ENCODE data around the gene SNX25. TPM values are rescaled to one million over a fixed set of nuclear protein-coding genes. Genes with fewer than 3 reads are reported as not detected.
"Not testable (repeated sequence)": the region's sequence is repeated elsewhere in the genome, so short reads cannot be mapped to it uniquely, and the experiment has no call there.

The SNX25 gene
- total RNA-seq, 6 experiments from 2014 or later: 8.0 to 13.0 (median 10.5) TPM

DNA sequence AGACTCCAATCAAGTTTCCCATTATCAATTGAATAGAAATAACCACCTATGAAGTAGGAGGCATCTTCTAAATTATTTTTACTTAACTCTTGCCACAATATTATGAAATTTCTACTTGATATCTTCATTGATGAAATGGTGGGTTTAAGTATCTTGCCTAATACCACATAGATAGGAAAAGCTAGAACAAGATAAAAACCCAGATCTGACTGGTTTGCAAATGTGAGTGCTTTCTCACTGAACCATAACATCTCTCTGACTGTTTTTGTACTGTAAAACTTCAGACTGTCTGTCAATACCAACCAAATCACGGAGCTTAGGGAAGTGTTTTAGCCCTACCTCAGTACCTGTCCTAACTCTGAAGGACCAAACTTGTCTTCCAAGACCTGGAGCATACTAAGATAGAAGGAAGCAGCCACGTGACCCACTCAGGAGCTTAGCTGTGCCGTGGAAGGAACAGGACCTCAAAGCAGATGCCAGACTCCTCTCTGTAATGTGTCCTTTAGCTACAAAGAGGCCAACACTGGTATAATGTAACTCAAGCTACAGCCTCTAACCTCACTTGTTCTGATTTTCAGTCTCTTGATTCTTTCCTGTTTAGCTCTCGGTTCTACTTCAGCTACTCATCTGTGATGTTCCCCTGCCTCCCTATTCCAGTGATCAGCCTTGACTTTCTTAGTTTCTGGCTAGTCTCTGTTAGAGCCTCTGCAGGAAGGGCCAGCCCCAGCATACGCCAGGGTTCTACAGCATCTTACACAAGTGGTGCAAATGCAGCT, 101.9 kb downstream of the SNX25 start:
- peaks cover 0 to 17% (median under 1%) of the 10 kb centered on the region in 4 donors for H3K36me3 ChIP-seq
- intact Hi-C loops (cut with DNase I): no loop called here
- no peak for TF ChIP-seq POLR2A (IDR thresholded peaks at IDR 0.05)
- TF ChIP-seq, protein P1, sequence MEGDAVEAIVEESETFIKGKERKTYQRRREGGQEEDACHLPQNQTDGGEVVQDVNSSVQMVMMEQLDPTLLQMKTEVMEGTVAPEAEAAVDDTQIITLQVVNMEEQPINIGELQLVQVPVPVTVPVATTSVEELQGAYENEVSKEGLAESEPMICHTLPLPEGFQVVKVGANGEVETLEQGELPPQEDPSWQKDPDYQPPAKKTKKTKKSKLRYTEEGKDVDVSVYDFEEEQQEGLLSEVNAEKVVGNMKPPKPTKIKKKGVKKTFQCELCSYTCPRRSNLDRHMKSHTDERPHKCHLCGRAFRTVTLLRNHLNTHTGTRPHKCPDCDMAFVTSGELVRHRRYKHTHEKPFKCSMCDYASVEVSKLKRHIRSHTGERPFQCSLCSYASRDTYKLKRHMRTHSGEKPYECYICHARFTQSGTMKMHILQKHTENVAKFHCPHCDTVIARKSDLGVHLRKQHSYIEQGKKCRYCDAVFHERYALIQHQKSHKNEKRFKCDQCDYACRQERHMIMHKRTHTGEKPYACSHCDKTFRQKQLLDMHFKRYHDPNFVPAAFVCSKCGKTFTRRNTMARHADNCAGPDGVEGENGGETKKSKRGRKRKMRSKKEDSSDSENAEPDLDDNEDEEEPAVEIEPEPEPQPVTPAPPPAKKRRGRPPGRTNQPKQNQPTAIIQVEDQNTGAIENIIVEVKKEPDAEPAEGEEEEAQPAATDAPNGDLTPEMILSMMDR (IDR thresholded peaks at IDR 0.05): no peak
- H3K9me3 ChIP-seq: no peaks in the 10 kb centered on the region
- no peak overlapping the region for H3K27ac ChIP-seq
- ATAC-seq (no peak), DNase-seq (no peak)
- no peaks in the 10 kb centered on the region for H3K4me1 ChIP-seq
- WGBS (ENCODE audit: insufficient coverage, low coverage, low lambda C conversion rate, missing lambda C conversion rate): 95% methylated on average over 5 of the region's 5 CpGs
- H3K4me3 ChIP-seq: no peak overlapping the region
- H3K27me3 ChIP-seq: no peaks in the 10 kb centered on the region

DNA sequence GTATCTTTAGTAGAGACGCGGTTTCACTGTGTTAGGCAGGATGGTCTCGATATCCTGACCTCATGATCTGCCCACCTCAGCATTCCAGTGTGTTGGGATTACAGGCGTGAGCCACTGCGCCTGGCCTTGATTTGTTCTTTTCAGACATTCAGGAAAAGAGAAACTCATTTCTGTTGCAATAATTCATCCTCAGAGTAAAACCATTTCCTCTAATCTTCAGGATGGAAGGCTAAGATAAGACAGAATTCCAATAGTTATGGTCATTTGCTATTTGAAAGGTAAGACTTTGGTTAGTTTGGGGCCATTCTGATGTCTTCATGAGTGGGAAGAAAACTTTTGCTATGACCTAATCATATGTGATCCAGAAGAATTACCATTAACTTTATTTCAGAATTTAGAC, 103.3 kb downstream of the SNX25 start:
- Histone ChIP-seq H3K9me3 (no peaks in the 10 kb centered on the region), H3K4me3 (no peak overlapping the region), H3K36me3 (peaks cover 0 to 17% (median under 1%) of the 10 kb centered on the region in 4 donors), H3K27ac (no peak overlapping the region), H3K4me1 (no peaks in the 10 kb centered on the region), H3K27me3 (no peaks in the 10 kb centered on the region)
- TF ChIP-seq, protein P1 (IDR thresholded peaks at IDR 0.05): no peak
- TF ChIP-seq POLR2A (IDR thresholded peaks at IDR 0.05): no peak
- no peak for ATAC-seq
- intact Hi-C loops (cut with DNase I): no loop called here
- DNase-seq: no peak
- 64% methylated on average over 5 of the region's 5 CpGs for WGBS (ENCODE audit: insufficient coverage, low coverage, low lambda C conversion rate, missing lambda C conversion rate)

DNA sequence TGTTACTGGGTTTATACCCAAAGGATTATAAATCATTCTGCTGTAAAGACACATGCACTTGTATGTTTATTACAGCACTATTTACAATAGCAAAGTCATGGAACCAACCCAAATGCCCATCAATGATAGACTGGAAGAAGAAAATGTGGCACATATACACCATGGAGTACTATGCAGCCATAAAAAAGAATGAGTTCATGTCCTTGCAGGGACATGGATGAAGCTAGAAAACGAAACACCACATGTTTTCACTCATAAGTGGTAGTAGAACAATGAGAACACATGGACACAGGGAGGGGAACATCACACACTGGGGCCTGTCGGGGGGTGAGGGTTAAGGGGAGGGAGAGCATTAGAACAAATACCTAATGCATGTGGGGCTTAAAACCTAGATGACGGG, 108.1 kb downstream of the SNX25 start:
- H3K4me1 ChIP-seq; H3K27me3 ChIP-seq; H3K36me3 ChIP-seq; H3K27ac ChIP-seq; H3K9me3 ChIP-seq; intact Hi-C loops (cut with DNase I); DNase-seq; ATAC-seq; H3K4me3 ChIP-seq: not testable (repeated sequence)
- 98% methylated on average over 3 of the region's 3 CpGs for WGBS (ENCODE audit: insufficient coverage, low coverage, low lambda C conversion rate, missing lambda C conversion rate)

DNA sequence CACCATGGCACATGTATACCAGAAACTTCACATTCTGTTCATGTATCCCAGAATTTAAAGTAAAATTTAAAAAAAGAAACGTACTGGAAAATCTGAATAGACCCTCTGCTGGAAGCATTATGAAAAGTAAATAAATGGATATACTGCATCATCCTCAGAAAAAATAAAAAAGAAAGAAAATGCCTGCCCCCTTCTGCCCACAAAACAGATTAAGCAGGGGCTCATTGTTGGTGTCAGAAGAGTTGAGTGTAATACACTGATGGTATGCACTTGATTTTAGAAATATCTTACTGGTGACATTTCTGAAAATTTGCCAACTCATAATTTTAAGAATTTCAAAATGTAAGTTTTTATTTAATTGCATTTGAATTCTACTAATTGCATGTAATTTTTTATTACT, 108.5 kb downstream of the SNX25 start:
- ATAC-seq: no peak
- Histone ChIP-seq H3K4me1 (no peaks in the 10 kb centered on the region), H3K36me3 (peaks cover 0 to 4% (median 0%) of the 10 kb centered on the region in 4 donors), H3K4me3 (no peak overlapping the region), H3K27ac (no peak overlapping the region), H3K27me3 (no peaks in the 10 kb centered on the region), H3K9me3 (peaks cover 0 to 5% (median 0%) of the 10 kb centered on the region in 4 donors)
- intact Hi-C loops (cut with DNase I): no loop called here
- TF ChIP-seq POLR2A (IDR thresholded peaks at IDR 0.05): no peak
- TF ChIP-seq, protein P1 (IDR thresholded peaks at IDR 0.05): no peak
- WGBS (ENCODE audit: insufficient coverage, low coverage, low lambda C conversion rate, missing lambda C conversion rate): 80% methylated on average over 1 of the region's 1 CpG
- no peak for DNase-seq

DNA sequence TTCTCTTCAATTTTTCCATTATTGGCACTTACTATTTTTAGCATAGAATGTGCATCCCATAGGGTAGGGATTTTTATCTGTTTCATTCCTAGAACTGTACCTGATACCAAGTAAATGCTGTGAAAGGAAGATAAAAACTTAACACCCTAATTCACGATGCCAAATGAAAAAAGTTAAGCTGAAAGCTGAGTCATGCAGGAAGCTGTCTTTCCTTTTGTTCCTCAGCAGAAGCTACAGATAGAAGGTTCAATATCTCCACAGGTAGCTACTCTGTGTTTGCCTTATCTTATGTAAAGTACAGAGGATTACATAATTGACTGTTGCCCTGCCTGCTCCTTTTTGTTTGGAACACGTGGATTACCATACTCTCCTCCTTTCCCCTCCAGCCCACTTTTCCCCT, 109.3 kb downstream of the SNX25 start:
- ATAC-seq (peak; percentile 79 to 87 (median 82)), DNase-seq (no peak)
- Histone ChIP-seq H3K4me1 (no peaks in the 10 kb centered on the region), H3K9me3 (peaks cover 0 to 5% (median 0%) of the 10 kb centered on the region in 4 donors), H3K4me3 (no peak overlapping the region), H3K27me3 (no peaks in the 10 kb centered on the region), H3K27ac (peak overlapping the region in 1 of 3 donors; percentile 31), H3K36me3 (no peaks in the 10 kb centered on the region)
- WGBS (ENCODE audit: insufficient coverage, low coverage, low lambda C conversion rate, missing lambda C conversion rate): 12% methylated on average over 2 of the region's 2 CpGs
- intact Hi-C loops (cut with DNase I): no loop called here
- TF ChIP-seq POLR2A (IDR thresholded peaks at IDR 0.05): no peak
- TF ChIP-seq, protein P1 (IDR thresholded peaks at IDR 0.05): no peak
